Measurements from ENCODE around the gene NRP1. TPM values are rescaled to one million over a fixed set of nuclear protein-coding genes. Genes with fewer than 3 reads are reported as not detected.
A peak's percentile ranks its signal among the peaks of the same experiment; 100 is the strongest.

The NRP1 gene
- total RNA-seq, 4 donors from 2014 or later, result 45.7 to 90.0 (median 57.7) TPM

- no peak for TF ChIP-seq EP300 (IDR thresholded peaks at IDR 0.05)
- no peak for TF ChIP-seq POLR2A (IDR thresholded peaks at IDR 0.05)
- TF ChIP-seq CTCF (IDR thresholded peaks at IDR 0.05), result no peak
- peak overlapping the region in 1 of 4 donors; percentile 13 for H3K27ac ChIP-seq
- no peak for DNase-seq (ENCODE audit: low spot score in 2 of 2)
- no peaks in the 10 kb centered on the region for H3K9me3 ChIP-seq
- H3K4me3 ChIP-seq, result no peak overlapping the region
- H3K4me1 ChIP-seq, result peaks cover 0 to 70% (median 6%) of the 10 kb centered on the region in 4 donors
- no peaks in the 10 kb centered on the region for H3K27me3 ChIP-seq
- whole genome bisulfite sequencing, 2 donors, result 95 to 96% methylated on average over 3 of the region's 3 CpGs
- H3K36me3 ChIP-seq, result peaks cover 0 to 11% (median 0%) of the 10 kb centered on the region in 3 donors
Observed at GRCh38 chr10:33328253-33328652, 6.2 kb downstream of the NRP1 start.

GRCh38 chr10:33327751-33328150, 6.7 kb downstream of the NRP1 start:
- H3K27me3 ChIP-seq, result no peaks in the 10 kb centered on the region
- no peak for DNase-seq (ENCODE audit: low spot score in 2 of 2)
- peaks cover 0 to 11% (median 0%) of the 10 kb centered on the region in 3 donors for H3K36me3 ChIP-seq
- no peaks in the 10 kb centered on the region for H3K9me3 ChIP-seq
- H3K27ac ChIP-seq, result no peak overlapping the region
- H3K4me3 ChIP-seq, result no peak overlapping the region
- TF ChIP-seq CTCF (IDR thresholded peaks at IDR 0.05), result peak in 1 of 5 experiments; percentile 30
- no peak for TF ChIP-seq EP300 (IDR thresholded peaks at IDR 0.05)
- H3K4me1 ChIP-seq, result peaks cover 0 to 67% (median 6%) of the 10 kb centered on the region in 4 donors

- Histone ChIP-seq H3K4me1 (peaks cover 0 to 60% (median 6%) of the 10 kb centered on the region in 4 donors), H3K9me3 (no peaks in the 10 kb centered on the region), H3K27ac (peak overlapping the region in 1 of 4 donors; percentile 17), H3K27me3 (no peaks in the 10 kb centered on the region), H3K36me3 (peaks cover 0 to 11% (median 0%) of the 10 kb centered on the region in 3 donors), H3K4me3 (no peak overlapping the region)
- no peak for TF ChIP-seq EP300 (IDR thresholded peaks at IDR 0.05)
- TF ChIP-seq CTCF (IDR thresholded peaks at IDR 0.05), result no peak
- TF ChIP-seq POLR2A (IDR thresholded peaks at IDR 0.05), result no peak
- no peak for DNase-seq (ENCODE audit: low spot score in 2 of 2)
- WGBS, 2 donors, result 59 to 64% methylated on average over 2 of the region's 2 CpGs
Observed at GRCh38 chr10:33326933-33327332, 7.5 kb downstream of the NRP1 start.

- peak overlapping the region in 1 of 4 donors; percentile 13 for H3K4me3 ChIP-seq
- no peak overlapping the region for H3K27ac ChIP-seq
- H3K36me3 ChIP-seq, result peaks cover 0 to 11% (median 0%) of the 10 kb centered on the region in 3 donors
- WGBS, 2 donors, result 44 to 49% methylated on average over 2 of the region's 2 CpGs
- peaks cover 0 to 55% (median 6%) of the 10 kb centered on the region in 4 donors for H3K4me1 ChIP-seq
- no peaks in the 10 kb centered on the region for H3K9me3 ChIP-seq
- H3K27me3 ChIP-seq, result no peaks in the 10 kb centered on the region
- TF ChIP-seq EP300 (IDR thresholded peaks at IDR 0.05) (no peak), POLR2A (IDR thresholded peaks at IDR 0.05) (no peak), CTCF (IDR thresholded peaks at IDR 0.05) (no peak)
- no peak for DNase-seq (ENCODE audit: low spot score in 2 of 2)
Observed at GRCh38 chr10:33325929-33326328, 8.5 kb downstream of the NRP1 start.

GRCh38 chr10:33323721-33324120, 10.7 kb downstream of the NRP1 start:
- no peak overlapping the region for H3K4me3 ChIP-seq
- peaks cover 0 to 49% (median 2%) of the 10 kb centered on the region in 4 donors for H3K4me1 ChIP-seq
- peaks cover 0 to 11% (median 0%) of the 10 kb centered on the region in 3 donors for H3K36me3 ChIP-seq
- no peaks in the 10 kb centered on the region for H3K9me3 ChIP-seq
- H3K27me3 ChIP-seq, result no peaks in the 10 kb centered on the region
- no peak overlapping the region for H3K27ac ChIP-seq
- no peak for DNase-seq (ENCODE audit: low spot score in 2 of 2)
- no peak for TF ChIP-seq CTCF (IDR thresholded peaks at IDR 0.05)
- TF ChIP-seq EP300 (IDR thresholded peaks at IDR 0.05), result no peak
- TF ChIP-seq POLR2A (IDR thresholded peaks at IDR 0.05), result no peak
- WGBS, 2 donors, result 80 to 86% methylated on average over 6 of the region's 6 CpGs
